ENCODE data around the gene ADCK2. TPM values are rescaled to one million over a fixed set of nuclear protein-coding genes. Genes with fewer than 3 reads are reported as not detected.
"Not testable (repeated sequence)": the region's sequence is repeated elsewhere in the genome, so short reads cannot be mapped to it uniquely, and the experiment has no call there.

Gene ADCK2
- total RNA-seq, 1 donor = 14.1 TPM

DNA sequence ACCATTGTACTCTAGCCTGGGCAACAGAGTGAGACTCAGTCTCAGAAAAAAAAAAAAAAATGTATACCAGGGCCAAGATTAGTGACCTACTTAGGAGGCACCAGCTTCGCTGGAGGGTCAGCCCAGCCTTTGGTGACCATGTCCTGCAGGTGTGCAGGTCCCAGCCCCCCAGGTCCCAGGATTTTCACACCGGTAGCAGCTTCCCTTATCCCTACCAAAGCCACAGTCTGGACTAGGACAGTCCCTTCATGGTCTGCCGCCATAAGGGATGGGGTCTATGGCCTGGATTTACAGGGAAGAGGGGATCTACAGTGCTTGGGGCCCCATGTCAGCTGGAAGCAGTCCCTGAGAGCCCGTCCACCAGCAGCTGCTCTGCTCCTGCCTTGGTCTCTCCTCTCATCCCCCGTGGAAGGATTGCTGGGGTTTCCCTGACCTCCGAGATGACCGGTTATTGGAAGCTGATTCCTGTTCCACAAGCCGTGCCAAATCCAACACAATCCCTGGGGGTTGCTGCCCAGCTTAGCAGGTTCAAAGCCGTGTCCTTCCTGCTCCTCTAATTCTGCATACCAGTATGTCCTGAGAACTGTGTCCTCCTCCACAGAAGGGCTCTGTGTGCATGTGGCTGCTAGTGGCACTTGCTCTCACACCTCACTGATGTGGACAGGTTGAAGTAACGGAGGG lies 12.8 kb downstream of the ADCK2 start:
- TF ChIP-seq, protein P1, sequence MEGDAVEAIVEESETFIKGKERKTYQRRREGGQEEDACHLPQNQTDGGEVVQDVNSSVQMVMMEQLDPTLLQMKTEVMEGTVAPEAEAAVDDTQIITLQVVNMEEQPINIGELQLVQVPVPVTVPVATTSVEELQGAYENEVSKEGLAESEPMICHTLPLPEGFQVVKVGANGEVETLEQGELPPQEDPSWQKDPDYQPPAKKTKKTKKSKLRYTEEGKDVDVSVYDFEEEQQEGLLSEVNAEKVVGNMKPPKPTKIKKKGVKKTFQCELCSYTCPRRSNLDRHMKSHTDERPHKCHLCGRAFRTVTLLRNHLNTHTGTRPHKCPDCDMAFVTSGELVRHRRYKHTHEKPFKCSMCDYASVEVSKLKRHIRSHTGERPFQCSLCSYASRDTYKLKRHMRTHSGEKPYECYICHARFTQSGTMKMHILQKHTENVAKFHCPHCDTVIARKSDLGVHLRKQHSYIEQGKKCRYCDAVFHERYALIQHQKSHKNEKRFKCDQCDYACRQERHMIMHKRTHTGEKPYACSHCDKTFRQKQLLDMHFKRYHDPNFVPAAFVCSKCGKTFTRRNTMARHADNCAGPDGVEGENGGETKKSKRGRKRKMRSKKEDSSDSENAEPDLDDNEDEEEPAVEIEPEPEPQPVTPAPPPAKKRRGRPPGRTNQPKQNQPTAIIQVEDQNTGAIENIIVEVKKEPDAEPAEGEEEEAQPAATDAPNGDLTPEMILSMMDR (IDR thresholded peaks at IDR 0.05; ENCODE audit: insufficient read depth, low read length) = no peak
- no peak overlapping the region for H3K4me3 ChIP-seq (ENCODE audit: low read depth, low read length)
- DNase-seq (ENCODE audit: low read depth) = no peak

DNA sequence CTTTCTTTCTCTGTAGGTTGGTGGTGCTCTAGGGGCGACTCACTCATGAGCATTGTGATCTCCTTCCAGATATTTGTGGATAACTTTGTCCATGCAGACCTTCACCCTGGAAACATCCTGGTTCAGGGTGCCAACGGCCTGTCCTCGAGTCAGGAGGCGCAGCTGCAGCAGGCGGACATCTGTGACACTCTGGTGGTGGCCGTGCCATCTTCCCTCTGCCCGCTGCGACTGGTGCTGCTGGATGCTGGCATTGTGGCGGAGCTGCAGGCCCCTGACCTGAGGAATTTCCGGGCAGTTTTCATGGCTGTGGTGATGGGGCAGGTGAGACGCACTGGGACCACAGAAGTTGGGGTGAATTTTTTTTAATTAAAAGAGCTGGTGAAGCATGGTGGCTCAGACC lies 14.2 kb downstream of the ADCK2 start:
- TF ChIP-seq, protein P1 (IDR thresholded peaks at IDR 0.05; ENCODE audit: insufficient read depth, low read length) = no peak
- H3K4me3 ChIP-seq (ENCODE audit: low read depth, low read length) = no peak overlapping the region
- DNase-seq (ENCODE audit: low read depth) = no peak

DNA sequence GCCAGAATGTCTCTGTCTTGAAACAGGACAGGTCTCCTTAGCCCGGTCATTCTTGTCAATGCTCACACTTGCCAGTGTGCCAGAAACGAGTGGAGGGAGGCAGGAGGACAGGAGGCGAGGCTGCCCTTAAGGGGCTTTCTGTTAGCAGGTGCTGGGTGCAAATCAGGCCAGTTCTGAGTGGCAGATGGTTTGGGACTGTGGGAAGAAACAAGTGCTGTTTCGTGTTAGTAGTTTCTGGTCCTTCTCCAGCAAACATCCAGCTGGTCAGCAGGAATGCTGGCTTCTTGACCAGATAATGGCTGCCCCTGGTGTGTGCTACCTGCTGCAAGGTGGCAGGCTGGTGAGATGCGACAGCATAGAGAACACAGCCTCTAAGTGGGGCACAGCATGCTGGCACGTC lies 15.6 kb downstream of the ADCK2 start:
- no peak overlapping the region for H3K4me3 ChIP-seq (ENCODE audit: low read depth, low read length)
- TF ChIP-seq, protein P1 (IDR thresholded peaks at IDR 0.05; ENCODE audit: insufficient read depth, low read length) = no peak
- no peak for DNase-seq (ENCODE audit: low read depth)

DNA sequence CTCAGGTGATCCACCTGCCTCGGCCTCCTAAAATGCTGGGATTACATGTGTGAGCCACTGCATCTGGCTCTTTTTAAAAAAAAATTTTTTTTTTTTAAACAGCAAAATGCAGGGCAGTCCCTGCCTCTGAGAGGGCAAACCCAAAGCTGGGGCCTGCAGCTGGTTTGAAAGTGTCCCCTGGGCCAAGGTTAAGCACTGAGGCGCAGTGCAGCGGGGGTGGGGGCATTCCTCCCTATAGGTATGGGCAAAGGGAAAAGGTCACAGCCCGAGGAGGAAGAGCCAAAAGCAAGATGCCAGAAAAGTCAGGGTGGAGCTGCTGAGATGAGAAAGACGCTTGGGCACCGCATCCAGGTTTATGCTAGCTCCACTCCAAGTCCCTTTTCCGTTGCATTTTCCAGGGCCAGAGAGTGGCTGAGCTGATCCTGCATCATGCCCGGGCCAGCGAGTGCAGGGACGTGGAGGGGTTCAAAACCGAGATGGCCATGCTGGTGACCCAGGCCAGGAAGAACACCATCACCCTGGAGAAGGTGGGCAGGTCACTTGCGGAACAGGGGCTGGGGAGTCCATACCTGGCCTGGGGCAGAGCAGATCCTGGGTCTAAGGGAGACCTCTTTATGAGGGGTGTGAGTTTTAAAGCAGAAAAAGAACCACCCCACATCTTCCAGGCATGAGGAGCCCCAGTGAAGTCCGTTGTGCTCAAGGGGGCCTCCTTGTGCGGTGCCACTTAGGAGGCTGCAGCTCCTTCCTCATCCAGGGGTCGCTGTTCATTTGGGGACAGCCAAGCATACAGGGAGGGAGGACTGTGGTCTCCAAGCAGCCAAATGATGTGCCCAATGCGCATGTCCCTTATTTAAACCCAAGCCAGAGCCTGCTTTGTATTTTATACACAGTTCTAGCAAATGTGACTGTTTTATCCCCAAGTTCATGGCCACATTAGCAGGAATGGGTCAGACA lies 16.7 kb downstream of the ADCK2 start:
- TF ChIP-seq, protein P1 (IDR thresholded peaks at IDR 0.05; ENCODE audit: insufficient read depth, low read length) = no peak
- no peak for DNase-seq (ENCODE audit: low read depth)
- H3K4me3 ChIP-seq (ENCODE audit: low read depth, low read length) = no peak overlapping the region

DNA sequence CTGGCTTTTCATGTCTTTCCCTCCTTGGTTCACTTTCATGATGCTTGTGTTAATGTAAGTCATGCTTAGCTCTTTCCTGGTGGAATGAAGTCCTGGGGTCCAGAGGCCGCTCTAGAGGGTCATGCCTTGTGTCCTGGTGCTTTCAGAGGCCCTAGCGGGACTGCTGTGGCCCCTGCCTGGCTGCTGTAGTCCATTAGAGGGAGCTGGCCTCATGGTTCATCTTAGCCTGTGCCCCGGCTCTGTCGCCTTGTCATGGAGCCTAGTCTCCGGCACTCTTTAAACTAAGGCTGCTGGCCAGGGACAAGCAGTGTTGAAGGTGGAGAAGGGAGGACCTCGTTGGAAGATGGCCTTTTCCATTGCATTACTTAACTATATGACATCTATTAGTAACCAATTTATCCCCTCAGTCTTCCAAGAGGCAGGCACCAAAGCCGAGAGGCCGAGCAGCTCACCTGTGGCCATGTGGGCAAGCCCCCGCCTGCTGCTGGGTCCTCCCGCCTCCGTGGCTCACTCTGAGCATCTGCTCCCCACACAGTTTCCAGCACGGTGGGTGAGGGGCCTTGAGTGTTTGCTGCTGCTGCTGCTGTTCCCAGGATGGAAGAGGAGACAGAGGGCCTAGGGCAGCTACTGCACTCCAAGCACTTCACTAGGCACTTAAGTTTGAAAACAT lies 18.8 kb downstream of the ADCK2 start:
- TF ChIP-seq, protein P1 (IDR thresholded peaks at IDR 0.05; ENCODE audit: insufficient read depth, low read length) = no peak
- H3K4me3 ChIP-seq (ENCODE audit: low read depth, low read length) = no peak overlapping the region
- no peak for DNase-seq (ENCODE audit: low read depth)

DNA sequence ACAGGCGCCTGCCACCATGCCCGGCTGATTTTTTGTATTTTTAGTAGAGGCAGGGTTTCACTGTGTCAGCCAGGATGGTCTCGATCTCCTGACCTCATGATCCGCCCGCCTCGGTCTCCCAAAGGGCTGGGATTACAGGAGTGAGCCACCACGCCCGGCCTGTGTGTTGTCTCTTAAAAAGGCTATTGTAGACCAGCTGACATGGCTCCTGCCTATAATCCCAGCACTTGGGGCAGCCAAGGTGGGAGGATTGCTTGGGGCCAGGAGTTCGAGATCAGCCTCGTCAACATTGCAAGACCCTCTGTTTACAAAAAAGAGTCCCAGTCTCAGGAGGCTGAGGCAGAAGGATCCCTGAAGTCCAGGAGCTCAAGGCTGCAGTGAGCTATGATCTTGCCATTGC lies 21.1 kb downstream of the ADCK2 start:
- not testable (repeated sequence) for DNase-seq (ENCODE audit: low read depth); H3K4me3 ChIP-seq (ENCODE audit: low read depth, low read length)

DNA sequence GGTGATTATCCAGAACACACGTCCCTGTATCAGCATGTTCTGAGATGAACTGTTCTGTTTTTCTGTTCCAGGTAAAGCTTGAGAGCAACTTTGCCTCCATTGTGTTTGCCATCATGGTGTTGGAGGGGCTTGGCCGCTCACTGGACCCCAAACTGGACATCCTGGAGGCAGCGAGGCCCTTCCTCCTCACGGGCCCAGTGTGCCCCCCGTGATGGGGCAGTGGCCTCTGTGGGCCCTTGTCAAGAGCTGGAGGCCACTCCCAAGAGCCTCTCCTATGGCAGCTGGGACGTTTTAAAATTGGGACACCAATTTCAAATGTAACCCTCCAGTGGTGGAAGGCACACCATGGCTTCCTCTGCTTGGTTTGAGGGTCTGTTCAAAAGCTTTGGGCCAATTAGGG lies 21.8 kb downstream of the ADCK2 start:
- H3K4me3 ChIP-seq (ENCODE audit: low read depth, low read length) = no peak overlapping the region
- TF ChIP-seq, protein P1 (IDR thresholded peaks at IDR 0.05; ENCODE audit: insufficient read depth, low read length) = no peak
- no peak for DNase-seq (ENCODE audit: low read depth)
